AG09319 (cell line): ENCODE measurements around the gene MMRN1.

ENCODE experiments used
- DNase-seq: peaks from one replicate; pipeline ENCODE4 v3.0.0-alpha.2; 2010; ENCODE audit warnings: low read depth; ENCODE audit errors: extremely low read depth
- TF ChIP-seq, protein P1 (sequence below): IDR thresholded peaks from 2 replicates; pipeline ENCODE4 v1.5.1; 2011; ENCODE audit warnings: low read depth, mild to moderate bottlenecking, inconsistent platforms, low read length, moderate library complexity

Gene MMRN1

GRCh38 chr4:89894649-89895550, at the start of gene MMRN1:
Gene MMRN1 (plus strand): TSS chr4:89894854. CDS start chr4:89894972, 118 bp downstream.
- TF ChIP-seq, protein P1, sequence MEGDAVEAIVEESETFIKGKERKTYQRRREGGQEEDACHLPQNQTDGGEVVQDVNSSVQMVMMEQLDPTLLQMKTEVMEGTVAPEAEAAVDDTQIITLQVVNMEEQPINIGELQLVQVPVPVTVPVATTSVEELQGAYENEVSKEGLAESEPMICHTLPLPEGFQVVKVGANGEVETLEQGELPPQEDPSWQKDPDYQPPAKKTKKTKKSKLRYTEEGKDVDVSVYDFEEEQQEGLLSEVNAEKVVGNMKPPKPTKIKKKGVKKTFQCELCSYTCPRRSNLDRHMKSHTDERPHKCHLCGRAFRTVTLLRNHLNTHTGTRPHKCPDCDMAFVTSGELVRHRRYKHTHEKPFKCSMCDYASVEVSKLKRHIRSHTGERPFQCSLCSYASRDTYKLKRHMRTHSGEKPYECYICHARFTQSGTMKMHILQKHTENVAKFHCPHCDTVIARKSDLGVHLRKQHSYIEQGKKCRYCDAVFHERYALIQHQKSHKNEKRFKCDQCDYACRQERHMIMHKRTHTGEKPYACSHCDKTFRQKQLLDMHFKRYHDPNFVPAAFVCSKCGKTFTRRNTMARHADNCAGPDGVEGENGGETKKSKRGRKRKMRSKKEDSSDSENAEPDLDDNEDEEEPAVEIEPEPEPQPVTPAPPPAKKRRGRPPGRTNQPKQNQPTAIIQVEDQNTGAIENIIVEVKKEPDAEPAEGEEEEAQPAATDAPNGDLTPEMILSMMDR, result no peak

DNA sequence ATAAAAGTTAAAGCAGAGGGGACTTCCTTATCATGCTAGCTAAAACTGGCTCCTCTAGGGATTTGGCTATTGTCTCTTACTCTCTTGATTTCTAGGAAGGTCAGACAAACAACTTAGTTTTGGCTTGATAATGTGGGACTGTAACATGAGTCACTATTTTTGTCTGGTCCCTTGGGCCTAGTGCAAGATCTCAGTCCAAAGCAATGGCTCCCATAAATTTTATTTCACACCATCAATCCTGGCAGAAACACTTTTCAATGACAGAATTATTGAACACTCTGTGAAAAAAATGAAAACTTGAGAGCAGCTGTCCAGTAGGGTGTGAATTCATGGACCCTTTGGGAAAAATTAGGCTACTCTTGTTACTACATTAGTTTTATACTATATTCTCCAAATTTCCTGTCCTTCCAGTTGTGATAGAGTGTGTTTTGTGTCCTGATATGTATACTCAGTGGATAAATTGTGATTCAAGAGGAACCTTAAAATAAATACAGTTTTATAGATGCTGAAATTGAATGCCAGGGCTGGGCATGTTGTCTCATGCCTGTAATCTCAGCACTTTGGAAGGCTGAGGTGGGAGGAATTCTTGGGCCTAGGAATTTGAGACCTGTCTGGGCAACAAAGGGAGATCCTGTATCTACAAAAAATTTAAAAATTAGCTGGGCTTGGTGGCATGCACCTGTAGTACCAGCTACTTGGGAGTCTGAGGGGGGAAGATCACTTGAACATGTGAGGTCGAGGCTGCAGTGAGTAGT, 46.9 kb upstream of the MMRN1 start:
- no peak for DNase-seq

More at GRCh38 chr4:89894649-89895550, at the start of gene MMRN1:
- no peak for DNase-seq

DNA sequence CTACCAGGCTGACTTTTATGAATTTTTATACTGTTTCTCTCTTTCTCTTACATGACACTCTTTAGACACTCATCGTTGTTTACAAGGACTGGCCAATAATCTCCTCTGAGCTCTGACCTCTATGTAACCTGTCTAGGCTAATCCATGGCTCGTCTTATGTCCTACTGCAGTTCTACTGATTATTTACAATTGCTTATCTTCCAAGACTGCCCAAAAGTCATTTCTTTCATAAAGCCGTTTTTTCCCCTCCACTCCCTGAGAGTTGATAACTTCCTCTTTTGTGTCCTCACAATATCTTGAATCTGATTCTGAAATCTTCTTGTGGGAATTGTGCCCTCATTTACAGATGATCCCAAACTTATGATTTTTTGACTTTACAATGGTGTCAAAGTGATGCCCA, 39.4 kb upstream of the MMRN1 start:
- TF ChIP-seq, protein P1, result no peak
- DNase-seq, result no peak

More for the DNA sequence above, 46.9 kb upstream of the MMRN1 start:
- TF ChIP-seq, protein P1, result no peak

DNA sequence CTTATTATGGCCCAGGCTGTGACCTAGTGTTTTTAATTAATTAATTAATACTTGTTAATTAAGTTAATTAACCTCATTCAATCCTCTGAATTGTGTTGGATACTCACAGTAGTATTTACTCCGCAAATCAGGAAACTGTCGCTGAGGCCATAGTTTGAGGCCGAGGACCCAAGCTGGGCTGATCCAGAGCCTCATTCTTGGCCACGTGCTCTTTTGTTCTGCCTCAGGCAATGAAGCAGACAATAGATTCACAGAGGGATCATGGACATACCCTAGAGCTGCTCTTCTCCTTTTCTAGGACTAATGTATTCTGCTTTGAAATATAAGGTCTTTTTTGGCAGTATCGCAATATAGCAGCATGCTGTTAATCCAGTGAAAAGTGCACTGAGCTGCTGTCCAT, 33.7 kb upstream of the MMRN1 start:
- no peak for DNase-seq
- TF ChIP-seq, protein P1, result no peak

DNA sequence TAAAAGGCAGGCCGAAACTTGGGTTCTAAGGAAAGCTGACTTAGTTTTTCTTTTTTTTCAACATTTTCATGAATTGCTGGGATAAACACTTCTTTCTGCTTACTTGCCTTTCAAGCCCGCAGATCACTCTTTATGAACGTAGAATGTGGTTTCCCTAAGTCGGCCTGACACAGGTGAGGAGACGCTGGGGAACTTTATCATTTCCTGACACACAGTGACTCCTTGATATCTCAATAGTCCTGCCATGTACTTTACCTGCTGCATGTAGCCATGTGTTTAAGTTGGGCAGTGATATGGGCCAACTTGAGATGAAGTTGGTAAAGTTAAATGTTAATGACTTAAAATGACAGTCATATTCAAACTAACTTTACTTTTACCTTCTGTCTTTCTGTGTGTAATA, 31.1 kb upstream of the MMRN1 start:
- TF ChIP-seq, protein P1, result no peak
- no peak for DNase-seq

DNA sequence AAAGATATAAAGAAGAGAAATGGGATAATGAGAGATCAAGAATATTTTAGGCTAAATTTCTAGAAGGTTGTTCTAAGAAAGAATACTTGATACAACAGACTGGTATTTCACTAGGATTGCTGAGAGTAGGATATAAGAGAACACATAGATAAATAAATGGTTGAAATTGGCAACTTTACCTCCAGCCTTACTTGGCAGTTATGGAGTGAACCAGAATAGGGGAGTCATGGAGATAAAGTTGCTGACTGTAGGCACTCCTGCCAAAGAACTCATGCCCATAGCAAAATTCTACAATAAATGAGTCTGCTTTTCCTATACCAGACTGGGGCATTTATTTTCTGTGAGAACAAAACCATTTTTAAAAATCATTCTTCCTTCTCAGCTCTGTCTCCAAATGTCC, 26.4 kb upstream of the MMRN1 start:
- TF ChIP-seq, protein P1, result no peak

DNA sequence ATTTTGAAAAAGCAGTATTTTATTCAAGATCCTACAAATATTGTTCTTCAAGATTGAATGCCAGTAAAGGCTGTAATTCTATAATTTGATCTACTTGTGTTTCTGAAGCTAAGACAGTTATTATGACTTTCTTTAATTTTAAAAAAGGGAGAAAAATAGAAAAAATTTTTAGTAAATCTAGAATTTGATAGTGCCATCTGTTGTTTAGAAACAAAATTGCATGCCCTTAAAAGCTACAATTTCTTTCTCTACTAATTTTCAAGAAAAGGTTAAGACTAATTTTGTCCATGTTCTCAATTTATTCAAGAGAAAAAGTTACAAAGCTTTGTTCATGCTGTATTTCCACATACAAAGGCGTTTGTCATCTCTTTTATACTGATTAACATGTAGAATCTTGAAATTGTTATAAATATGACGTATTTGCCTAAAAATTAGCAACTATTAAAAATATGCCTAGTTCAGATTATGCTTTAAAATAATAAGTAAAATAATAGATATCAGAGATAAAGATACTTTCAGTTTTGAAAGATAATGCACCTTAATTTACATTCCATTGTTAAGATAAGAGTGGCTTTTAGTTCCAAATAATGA, 25.6 kb upstream of the MMRN1 start:
- TF ChIP-seq, protein P1, result peak; percentile 56
- no peak for DNase-seq

More for the DNA sequence above, 26.4 kb upstream of the MMRN1 start:
- DNase-seq, result no peak
